Parathyroid adenoma (tissue), 2 donors: ENCODE measurements around the gene UNC93B1.
"Not testable (repeated sequence)": the region's sequence is repeated elsewhere in the genome, so short reads cannot be mapped to it uniquely, and the experiment has no call there.

Experiments
- H2AFZ ChIP-seq: fragments of 300-600 bp; sonication (generic); one replicate; pipeline ENCODE4 v1.7.0; 2017; ENCODE audit warnings: antibody characterized with exemption, mild to moderate bottlenecking
- H3K27ac ChIP-seq: fragments of 300-600 bp; sonication (generic); one replicate; pipeline ENCODE4 v1.7.0; 2017
- H3K27me3 ChIP-seq: fragments of 300-600 bp; sonication (generic); one replicate; pipeline ENCODE4 v1.7.0; 2017; ENCODE audit warnings: low read length; ENCODE audit not compliant: control insufficient read depth, insufficient read depth
- H3K36me3 ChIP-seq: fragments of 300-600 bp; sonication (generic); one replicate; pipeline ENCODE4 v1.7.0; 2017; ENCODE audit warnings: low read length; ENCODE audit not compliant: control insufficient read depth, insufficient read depth
- H3K4me1 ChIP-seq: fragments of 300-600 bp; sonication (generic); one replicate; pipeline ENCODE4 v1.7.0; 2017; ENCODE audit warnings: control low read depth
- H3K4me2 ChIP-seq: fragments of 300-600 bp; sonication (generic); one replicate; pipeline ENCODE4 v1.7.0; 2017; ENCODE audit warnings: low read length
- H3K4me3 ChIP-seq: fragments of 300-600 bp; sonication (generic); one replicate; pipeline ENCODE4 v1.7.0; 2017; ENCODE audit warnings: low read depth, low read length
- H3K79me2 ChIP-seq: fragments of 300-600 bp; sonication (generic); one replicate; pipeline ENCODE4 v1.7.0; 2017; ENCODE audit warnings: control low read depth
- H3K9ac ChIP-seq: fragments of 300-600 bp; sonication (generic); one replicate; pipeline ENCODE4 v1.7.0; 2017; ENCODE audit warnings: mild to moderate bottlenecking
- H3K9me3 ChIP-seq: fragments of 300-600 bp; sonication (generic); one replicate; pipeline ENCODE4 v1.7.0; 2017; ENCODE audit warnings: low read length; ENCODE audit not compliant: control insufficient read depth
- TF ChIP-seq, protein P1 (sequence below): fragments of 300-600 bp; sonication (generic); IDR thresholded peaks from one replicate; pipeline ENCODE4 v1.7.0; 2017; ENCODE audit warnings: antibody characterized with exemption, mild to moderate bottlenecking
- donor health status: primary hyperparathyroidism.

The UNC93B1 gene

GRCh38 chr11:67996051-67996450 is 7.8 kb downstream of the UNC93B1 start:
- TF ChIP-seq, protein P1, sequence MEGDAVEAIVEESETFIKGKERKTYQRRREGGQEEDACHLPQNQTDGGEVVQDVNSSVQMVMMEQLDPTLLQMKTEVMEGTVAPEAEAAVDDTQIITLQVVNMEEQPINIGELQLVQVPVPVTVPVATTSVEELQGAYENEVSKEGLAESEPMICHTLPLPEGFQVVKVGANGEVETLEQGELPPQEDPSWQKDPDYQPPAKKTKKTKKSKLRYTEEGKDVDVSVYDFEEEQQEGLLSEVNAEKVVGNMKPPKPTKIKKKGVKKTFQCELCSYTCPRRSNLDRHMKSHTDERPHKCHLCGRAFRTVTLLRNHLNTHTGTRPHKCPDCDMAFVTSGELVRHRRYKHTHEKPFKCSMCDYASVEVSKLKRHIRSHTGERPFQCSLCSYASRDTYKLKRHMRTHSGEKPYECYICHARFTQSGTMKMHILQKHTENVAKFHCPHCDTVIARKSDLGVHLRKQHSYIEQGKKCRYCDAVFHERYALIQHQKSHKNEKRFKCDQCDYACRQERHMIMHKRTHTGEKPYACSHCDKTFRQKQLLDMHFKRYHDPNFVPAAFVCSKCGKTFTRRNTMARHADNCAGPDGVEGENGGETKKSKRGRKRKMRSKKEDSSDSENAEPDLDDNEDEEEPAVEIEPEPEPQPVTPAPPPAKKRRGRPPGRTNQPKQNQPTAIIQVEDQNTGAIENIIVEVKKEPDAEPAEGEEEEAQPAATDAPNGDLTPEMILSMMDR, result no peak
- no peaks in the 10 kb centered on the region for H3K27me3 ChIP-seq
- no peaks in the 10 kb centered on the region for H3K4me1 ChIP-seq
- no peak overlapping the region for H3K4me3 ChIP-seq
- H3K36me3 ChIP-seq, result no peaks in the 10 kb centered on the region
- H3K9me3 ChIP-seq, result no peaks in the 10 kb centered on the region
- H2AFZ ChIP-seq, result no peak overlapping the region
- no peaks in the 10 kb centered on the region for H3K79me2 ChIP-seq
- H3K27ac ChIP-seq, result no peak overlapping the region
- no peak overlapping the region for H3K9ac ChIP-seq
- H3K4me2 ChIP-seq, result no peak overlapping the region

DNA sequence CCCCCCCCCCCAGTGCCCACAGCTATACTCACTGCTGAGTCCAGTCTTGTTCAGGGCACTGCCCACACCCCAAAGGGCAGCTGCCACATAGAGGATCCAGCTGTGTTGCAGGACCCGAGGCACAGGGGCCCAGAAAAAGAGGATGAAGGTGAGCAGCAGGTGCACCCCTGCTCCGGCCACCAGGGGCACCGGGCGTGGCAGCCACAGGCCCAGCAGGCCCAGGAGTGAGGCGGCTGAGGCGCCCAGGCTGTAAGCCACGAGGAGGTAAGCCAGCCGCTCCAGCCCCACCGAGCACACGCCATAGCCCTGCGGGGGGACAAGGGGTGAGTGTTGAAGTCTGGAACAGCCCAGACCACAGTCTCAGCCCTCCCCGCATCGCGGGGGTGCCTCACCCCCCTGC is 8.3 kb downstream of the UNC93B1 start:
- not testable (repeated sequence) for H3K79me2 ChIP-seq, H3K9ac ChIP-seq, H3K27ac ChIP-seq, H3K36me3 ChIP-seq, H3K4me1 ChIP-seq, H2AFZ ChIP-seq, H3K27me3 ChIP-seq, H3K4me3 ChIP-seq, H3K9me3 ChIP-seq, H3K4me2 ChIP-seq

GRCh38 chr11:67995129-67995528 is 8.8 kb downstream of the UNC93B1 start:
- not testable (repeated sequence) for H3K36me3 ChIP-seq, H3K27me3 ChIP-seq, H3K4me3 ChIP-seq, H3K9me3 ChIP-seq, H3K4me1 ChIP-seq, H3K27ac ChIP-seq, H3K9ac ChIP-seq, H3K4me2 ChIP-seq, H2AFZ ChIP-seq, H3K79me2 ChIP-seq

- not testable (repeated sequence) for H3K4me1 ChIP-seq, H3K27ac ChIP-seq, H3K27me3 ChIP-seq, H3K9ac ChIP-seq, H3K79me2 ChIP-seq, H3K4me3 ChIP-seq, H3K4me2 ChIP-seq, H3K36me3 ChIP-seq, H2AFZ ChIP-seq, H3K9me3 ChIP-seq
Observed at GRCh38 chr11:67994387-67994786, 9.5 kb downstream of the UNC93B1 start.

GRCh38 chr11:67993821-67994220 is 10.1 kb downstream of the UNC93B1 start:
- not testable (repeated sequence) for H3K27ac ChIP-seq, H3K36me3 ChIP-seq, H2AFZ ChIP-seq, H3K4me1 ChIP-seq, H3K9me3 ChIP-seq, H3K4me2 ChIP-seq, H3K4me3 ChIP-seq, H3K9ac ChIP-seq, H3K27me3 ChIP-seq, H3K79me2 ChIP-seq
- TF ChIP-seq, protein P1, result peak; percentile 51

- not testable (repeated sequence) for H3K9me3 ChIP-seq, H3K4me1 ChIP-seq, H3K9ac ChIP-seq, H3K79me2 ChIP-seq, H3K27me3 ChIP-seq, H2AFZ ChIP-seq, H3K4me3 ChIP-seq, H3K36me3 ChIP-seq, H3K27ac ChIP-seq, H3K4me2 ChIP-seq
Observed at GRCh38 chr11:67991347-67992121, 12.4 kb downstream of the UNC93B1 start.

GRCh38 chr11:67990546-67991346 is 13.2 kb downstream of the UNC93B1 start:
- not testable (repeated sequence) for H3K4me2 ChIP-seq, H3K27ac ChIP-seq, H3K9ac ChIP-seq, H3K9me3 ChIP-seq, H3K4me1 ChIP-seq, H2AFZ ChIP-seq, H3K27me3 ChIP-seq, H3K36me3 ChIP-seq, H3K79me2 ChIP-seq, H3K4me3 ChIP-seq

DNA sequence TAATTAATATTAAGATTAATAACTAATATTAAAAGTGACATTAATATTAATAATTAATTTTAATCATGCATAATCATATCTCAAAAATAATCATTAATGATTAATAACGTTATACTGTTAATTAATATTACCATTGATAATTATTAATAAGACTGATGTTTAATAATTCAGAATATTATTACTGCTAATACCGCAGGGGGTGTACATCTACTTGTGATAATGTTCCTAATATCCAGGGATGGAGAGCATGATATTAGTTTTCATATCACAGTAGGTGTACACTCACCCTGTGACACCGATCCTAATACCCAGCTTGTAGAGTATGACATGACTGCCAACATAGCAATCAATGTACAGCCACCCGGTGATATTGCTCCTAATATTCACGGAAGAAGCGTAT is 18.6 kb downstream of the UNC93B1 start:
- not testable (repeated sequence) for H3K36me3 ChIP-seq, H3K9me3 ChIP-seq, H2AFZ ChIP-seq, H3K4me3 ChIP-seq, H3K9ac ChIP-seq, H3K4me2 ChIP-seq, H3K27ac ChIP-seq, H3K4me1 ChIP-seq, H3K27me3 ChIP-seq, H3K79me2 ChIP-seq
